Epithelial cell of proximal tubule (primary cell): ENCODE data around the gene TMEM178B. TPM values are rescaled to one million over a fixed set of nuclear protein-coding genes. Genes with fewer than 3 reads are reported as not detected.
"Not testable (repeated sequence)": the region's sequence is repeated elsewhere in the genome, so short reads cannot be mapped to it uniquely, and the experiment has no call there.

Experiments used
- DNase-seq: peaks from one replicate; pipeline ENCODE4 v3.0.0-alpha.2; 2011; ENCODE audit warnings: low read depth
- H3K4me3 ChIP-seq: 2 replicates; pipeline ENCODE4 v1.5.1; 2011; ENCODE audit warnings: low read depth, mild to moderate bottlenecking, low read length
- CTCF ChIP-seq: conservative IDR thresholded peaks from 2 replicates; pipeline ENCODE4 v1.5.1; 2012; ENCODE audit warnings: low read depth, mild to moderate bottlenecking, low read length
- total RNA-seq: library from RNA; depleted of rRNA; stranded (reverse); fragments of >200 nt; gene quantifications from 2 replicates; pipeline ENCODE4 v1.2.3, GENCODE V29; 2015

Gene TMEM178B
- total RNA-seq, 1 donor from 2014 or later: 3.1 TPM

GRCh38 chr7:141057788-141058187, 16.1 kb upstream of the TMEM178B start:
- no peak overlapping the region for H3K4me3 ChIP-seq
- TF ChIP-seq CTCF: no peak
- DNase-seq: no peak

GRCh38 chr7:141067856-141068255, 6.0 kb upstream of the TMEM178B start:
- not testable (repeated sequence) for DNase-seq, H3K4me3 ChIP-seq

GRCh38 chr7:141071260-141071854, 2.5 kb upstream of the TMEM178B start:
- TF ChIP-seq CTCF: peak; percentile 36
- H3K4me3 ChIP-seq: peak overlapping the region; percentile 87
- no peak for DNase-seq

GRCh38 chr7:141071855-141072547, 1.9 kb upstream of the TMEM178B start:
- no peak for DNase-seq
- H3K4me3 ChIP-seq: peak overlapping the region; percentile 87
- TF ChIP-seq CTCF: no peak

GRCh38 chr7:141072548-141073172, 1.2 kb upstream of the TMEM178B start:
- peak; percentile 68 for DNase-seq
- peak; percentile 5 for TF ChIP-seq CTCF
- peak overlapping the region; percentile 87 for H3K4me3 ChIP-seq

GRCh38 chr7:141073173-141073640, 657 bp upstream of the TMEM178B start:
- H3K4me3 ChIP-seq: peak overlapping the region; percentile 87
- no peak for TF ChIP-seq CTCF
- DNase-seq: no peak

- no peak for TF ChIP-seq CTCF
- no peak for DNase-seq
- H3K4me3 ChIP-seq: peak overlapping the region; percentile 87
Measured at GRCh38 chr7:141074162-141074991, 513 bp downstream of the TMEM178B start.
